Astrocyte (in vitro differentiated cells and primary cell): ENCODE results near the gene PSMB11. TPM values are rescaled to one million over a fixed set of nuclear protein-coding genes. Genes with fewer than 3 reads are reported as not detected.

Source experiments
- DNase-seq: peaks from one replicate; pipeline ENCODE4 v3.0.0-alpha.2; 2010; ENCODE audit warnings: low read depth
- FAIRE-seq: peaks from 2 replicates; lab custom pipeline; 2011; peaks lifted over from hg19 to GRCh38; lab: Jason Lieb, UNC
- H2AFZ ChIP-seq: 2 replicates; pipeline ENCODE4 v1.6.0; 2012; ENCODE audit warnings: low read depth, low read length, inconsistent platforms
- H3K27ac ChIP-seq: 2 replicates; pipeline ENCODE4 v1.5.1; 2011; ENCODE audit warnings: low read depth, low read length, inconsistent platforms
- H3K27me3 ChIP-seq: 2 replicates; pipeline ENCODE4 v1.6.0; 2011; ENCODE audit warnings: low read length, inconsistent platforms; ENCODE audit not compliant: insufficient read depth
- H3K36me3 ChIP-seq: 2 replicates; pipeline ENCODE4 v1.5.1; 2011; ENCODE audit warnings: low read length, inconsistent platforms; ENCODE audit not compliant: insufficient read depth
- H3K4me1 ChIP-seq: 2 replicates; pipeline ENCODE4 v1.5.1; 2011; ENCODE audit warnings: low read length, inconsistent platforms; ENCODE audit not compliant: insufficient read depth
- H3K4me2 ChIP-seq: 2 replicates; pipeline ENCODE4 v1.6.0; 2012; ENCODE audit warnings: low read length, inconsistent platforms
- H3K4me3 ChIP-seq: 2 replicates; pipeline ENCODE4 v1.5.1; 2011; ENCODE audit warnings: low read depth, mild to moderate bottlenecking, low read length, inconsistent platforms; ENCODE audit not compliant: insufficient read depth
- H3K79me2 ChIP-seq: 2 replicates; pipeline ENCODE4 v1.6.0; 2012; ENCODE audit warnings: mild to moderate bottlenecking, low read length, inconsistent platforms; ENCODE audit not compliant: insufficient read depth
- H3K9ac ChIP-seq: 2 replicates; pipeline ENCODE4 v1.6.0; 2012; ENCODE audit warnings: mild to moderate bottlenecking, low read length, inconsistent platforms
- H3K9me3 ChIP-seq: 2 replicates; pipeline ENCODE4 v1.5.1; 2012; ENCODE audit warnings: low read depth, mild to moderate bottlenecking, low read length, inconsistent platforms; ENCODE audit not compliant: insufficient read depth
- H4K20me1 ChIP-seq: 2 replicates; pipeline ENCODE4 v1.6.0; 2012; ENCODE audit warnings: low read length, inconsistent platforms; ENCODE audit not compliant: insufficient read depth
- H3K27ac Mint-ChIP-seq: one replicate; pipeline ENCODE4 v1.8.0; 2021; ENCODE audit warnings: mild to moderate bottlenecking, mixed read lengths; ENCODE audit not compliant: unreplicated experiment
- H3K27me3 Mint-ChIP-seq: one replicate; pipeline ENCODE4 v1.8.0; 2021; ENCODE audit warnings: low read depth, mixed read lengths; ENCODE audit not compliant: unreplicated experiment
- H3K36me3 Mint-ChIP-seq: one replicate; pipeline ENCODE4 v1.8.0; 2021; ENCODE audit warnings: low read depth, mixed read lengths; ENCODE audit not compliant: unreplicated experiment
- H3K4me1 Mint-ChIP-seq: one replicate; pipeline ENCODE4 v1.8.0; 2021; ENCODE audit warnings: low read depth, mixed read lengths; ENCODE audit not compliant: unreplicated experiment
- H3K4me3 Mint-ChIP-seq: one replicate; pipeline ENCODE4 v1.8.0; 2021; ENCODE audit warnings: mild to moderate bottlenecking, moderate library complexity, mixed read lengths; ENCODE audit not compliant: unreplicated experiment
- H3K9me3 Mint-ChIP-seq: one replicate; pipeline ENCODE4 v1.8.0; 2021; ENCODE audit warnings: mild to moderate bottlenecking, mixed read lengths; ENCODE audit not compliant: unreplicated experiment
- EZH2 ChIP-seq: IDR thresholded peaks from 2 replicates; pipeline ENCODE4 v1.6.1; 2012; ENCODE audit warnings: mild to moderate bottlenecking, low read length, inconsistent platforms; ENCODE audit not compliant: insufficient read depth
- total RNA-seq: library from RNA; stranded (reverse); gene quantifications from 2 replicates; pipeline ENCODE4 v1.2.1, GENCODE V29; 2021
- TF ChIP-seq, protein P1 (sequence below): IDR thresholded peaks from 2 replicates; pipeline ENCODE4 v1.5.1; 2011; ENCODE audit warnings: low read depth, mild to moderate bottlenecking, inconsistent platforms, low read length, moderate library complexity; ENCODE audit not compliant: insufficient read depth

Gene PSMB11
- total RNA-seq, 1 donor from 2014 or later: not detected

GRCh38 chr14:23070262-23071129 is 28.5 kb downstream of the PSMB11 start:
- peaks cover 48% of the 10 kb centered on the region for H3K36me3 ChIP-seq
- no peaks in the 10 kb centered on the region for H3K9me3 ChIP-seq
- DNase-seq (no peak), FAIRE-seq (no peak)
- peak overlapping the region; percentile 89 for H3K27ac ChIP-seq
- H3K9me3 Mint-ChIP-seq: no peaks in the 10 kb centered on the region
- H3K4me3 Mint-ChIP-seq: peak overlapping the region; percentile 97
- H3K9ac ChIP-seq: peak overlapping the region; percentile 99
- peaks cover 43% of the 10 kb centered on the region for H3K4me1 ChIP-seq
- peak overlapping the region; percentile 98 for H3K4me3 ChIP-seq
- no peaks in the 10 kb centered on the region for H3K27me3 Mint-ChIP-seq
- peaks cover 58% of the 10 kb centered on the region for H4K20me1 ChIP-seq
- H3K27ac Mint-ChIP-seq: peak overlapping the region; percentile 92
- H3K36me3 Mint-ChIP-seq: peaks cover 6% of the 10 kb centered on the region
- peaks cover 34% of the 10 kb centered on the region for H3K4me1 Mint-ChIP-seq
- no peak overlapping the region for H2AFZ ChIP-seq
- TF ChIP-seq, protein P1, sequence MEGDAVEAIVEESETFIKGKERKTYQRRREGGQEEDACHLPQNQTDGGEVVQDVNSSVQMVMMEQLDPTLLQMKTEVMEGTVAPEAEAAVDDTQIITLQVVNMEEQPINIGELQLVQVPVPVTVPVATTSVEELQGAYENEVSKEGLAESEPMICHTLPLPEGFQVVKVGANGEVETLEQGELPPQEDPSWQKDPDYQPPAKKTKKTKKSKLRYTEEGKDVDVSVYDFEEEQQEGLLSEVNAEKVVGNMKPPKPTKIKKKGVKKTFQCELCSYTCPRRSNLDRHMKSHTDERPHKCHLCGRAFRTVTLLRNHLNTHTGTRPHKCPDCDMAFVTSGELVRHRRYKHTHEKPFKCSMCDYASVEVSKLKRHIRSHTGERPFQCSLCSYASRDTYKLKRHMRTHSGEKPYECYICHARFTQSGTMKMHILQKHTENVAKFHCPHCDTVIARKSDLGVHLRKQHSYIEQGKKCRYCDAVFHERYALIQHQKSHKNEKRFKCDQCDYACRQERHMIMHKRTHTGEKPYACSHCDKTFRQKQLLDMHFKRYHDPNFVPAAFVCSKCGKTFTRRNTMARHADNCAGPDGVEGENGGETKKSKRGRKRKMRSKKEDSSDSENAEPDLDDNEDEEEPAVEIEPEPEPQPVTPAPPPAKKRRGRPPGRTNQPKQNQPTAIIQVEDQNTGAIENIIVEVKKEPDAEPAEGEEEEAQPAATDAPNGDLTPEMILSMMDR: no peak
- TF ChIP-seq EZH2: no peak
- no peaks in the 10 kb centered on the region for H3K27me3 ChIP-seq
- H3K79me2 ChIP-seq: peaks cover 84% of the 10 kb centered on the region
- H3K4me2 ChIP-seq: peak overlapping the region; percentile 97

DNA sequence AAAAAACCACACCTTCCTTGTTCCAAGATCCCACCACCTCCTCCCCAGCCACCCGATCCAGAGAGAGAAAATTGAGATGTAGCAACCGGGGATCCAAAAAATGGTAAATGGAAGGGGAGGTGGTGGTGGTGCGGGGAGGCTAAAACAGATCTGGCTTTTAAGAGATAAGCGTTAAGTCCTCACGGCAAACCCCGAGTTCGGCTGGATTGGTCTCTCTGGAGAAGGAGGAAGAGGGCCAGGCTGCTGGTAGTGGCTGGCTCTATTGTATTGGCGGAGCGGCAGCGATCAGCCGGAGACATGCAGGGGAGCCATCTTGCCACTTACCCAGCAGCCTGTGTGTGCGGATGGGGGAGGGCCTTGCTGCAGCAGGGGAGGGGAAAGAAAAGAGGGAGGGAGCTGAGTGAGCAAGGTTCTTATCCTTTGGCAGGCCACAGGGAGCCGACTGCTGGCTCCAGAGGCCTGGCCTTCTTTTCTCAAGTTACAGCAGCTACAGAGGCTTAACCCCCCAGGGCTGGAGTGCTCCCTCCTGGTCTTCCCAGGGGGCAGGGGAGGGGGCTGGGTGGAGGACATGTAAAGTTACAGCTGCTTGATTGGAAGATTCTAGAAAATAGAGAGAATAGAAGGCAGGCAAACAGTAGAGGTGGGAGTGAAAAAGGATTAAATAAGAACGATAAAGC is 29.4 kb downstream of the PSMB11 start:
- Histone ChIP-seq H4K20me1 (peaks cover 55% of the 10 kb centered on the region), H2AFZ (no peak overlapping the region), H3K27me3 (no peaks in the 10 kb centered on the region), H3K79me2 (peaks cover 81% of the 10 kb centered on the region), H3K4me1 (peaks cover 37% of the 10 kb centered on the region), H3K4me3 (peak overlapping the region; percentile 98), H3K36me3 (peaks cover 46% of the 10 kb centered on the region), H3K4me2 (peak overlapping the region; percentile 97), H3K27ac (peak overlapping the region; percentile 89), H3K9ac (peak overlapping the region; percentile 99), H3K9me3 (no peaks in the 10 kb centered on the region)
- Mint-ChIP-seq H3K9me3 (no peaks in the 10 kb centered on the region), H3K27me3 (no peaks in the 10 kb centered on the region), H3K36me3 (peaks cover 6% of the 10 kb centered on the region), H3K4me1 (peaks cover 27% of the 10 kb centered on the region), H3K27ac (peak overlapping the region; percentile 92), H3K4me3 (peak overlapping the region; percentile 97)
- TF ChIP-seq EZH2: no peak
- TF ChIP-seq, protein P1: no peak
- DNase-seq: peak; percentile 93
- no peak for FAIRE-seq
